ELF-1 (cell line): ENCODE data around the gene LRRC23.

ENCODE experiments used
- DNase-seq: peaks from one replicate; pipeline ENCODE4 v3.0.0-alpha.2; 2016; ENCODE audit warnings: low read depth, low spot score

Gene LRRC23

DNA sequence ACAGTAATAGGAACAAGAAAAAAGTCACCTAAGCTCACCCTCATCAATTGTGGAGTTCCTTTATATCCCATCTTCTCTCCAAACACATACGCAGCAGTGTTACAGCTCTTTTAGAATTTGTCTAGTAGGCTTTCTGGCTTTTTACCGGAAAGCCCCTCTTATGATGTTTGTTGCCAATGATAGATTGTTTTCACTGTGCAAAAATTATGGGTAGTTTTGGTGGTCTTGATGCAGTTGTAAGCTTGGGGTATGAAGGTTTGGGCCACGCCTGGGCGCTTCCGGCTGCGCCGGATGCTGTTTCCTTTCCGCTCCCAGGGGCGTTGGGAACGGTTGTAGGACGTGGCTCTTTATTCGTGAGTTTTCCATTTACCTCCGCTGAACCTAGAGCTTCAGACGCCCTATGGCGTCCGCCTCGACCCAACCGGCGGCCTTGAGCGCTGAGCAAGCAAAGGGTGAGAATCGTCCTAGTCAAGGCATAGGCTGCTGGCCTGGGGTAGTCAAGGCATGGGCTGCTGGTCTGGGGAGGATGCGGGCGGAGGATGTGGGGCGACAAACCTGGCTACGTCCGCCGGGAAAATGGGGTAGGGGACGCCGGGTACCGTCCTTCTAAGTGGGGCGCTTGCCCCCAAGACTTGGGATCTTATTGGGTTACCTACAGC, 39.2 kb downstream of the LRRC23 start, which contains the start of the genes C12orf57 and RNU7-1:
C12orf57 (plus strand) TSS at position 301 of the 659 bp plus-strand sequence; CDS start at position 401, 100 bp downstream.
RNU7-1 (plus strand) TSS at position 95 of the 659 bp plus-strand sequence.
- DNase-seq, result peak; percentile 99

DNA sequence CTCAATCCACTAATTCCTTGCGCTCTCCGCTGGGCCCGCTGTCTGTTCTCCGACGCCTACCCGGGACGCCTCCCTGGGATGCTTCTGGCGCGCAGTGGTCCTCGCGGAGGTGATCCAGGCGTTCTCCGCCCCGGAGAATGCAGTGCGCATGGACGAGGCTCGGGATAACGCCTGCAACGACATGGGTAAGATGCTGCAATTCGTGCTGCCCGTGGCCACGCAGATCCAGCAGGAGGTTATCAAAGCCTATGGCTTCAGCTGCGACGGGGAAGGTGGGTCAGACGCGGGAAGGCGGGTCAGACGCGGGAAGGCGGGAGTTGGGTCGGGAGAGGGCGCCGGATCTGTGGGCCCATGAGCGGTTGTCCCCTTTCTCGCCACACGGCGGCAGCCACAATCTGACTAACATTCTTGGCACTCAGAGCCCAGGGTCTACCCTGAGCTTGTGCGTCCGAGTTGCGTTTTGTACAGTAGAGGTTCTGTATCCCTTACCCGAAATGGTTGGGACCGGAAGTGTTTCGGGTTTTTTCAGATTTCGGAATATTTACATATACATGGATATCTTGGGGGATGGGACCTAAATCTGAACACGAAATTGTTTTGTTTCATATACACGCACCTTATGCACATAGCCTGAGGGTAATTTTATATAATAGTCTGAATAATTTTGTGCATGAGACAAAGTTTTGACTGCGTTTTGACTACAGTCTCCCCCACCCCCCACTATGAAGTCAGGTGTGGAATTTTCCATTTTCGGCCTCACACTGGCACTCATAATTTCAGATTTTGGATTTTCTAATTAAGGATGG, 40.0 kb downstream of the LRRC23 start:
- peak; percentile 96 for DNase-seq

GRCh38 chr12:6945613-6946012, 41.0 kb downstream of the LRRC23 start:
- DNase-seq, result no peak

DNA sequence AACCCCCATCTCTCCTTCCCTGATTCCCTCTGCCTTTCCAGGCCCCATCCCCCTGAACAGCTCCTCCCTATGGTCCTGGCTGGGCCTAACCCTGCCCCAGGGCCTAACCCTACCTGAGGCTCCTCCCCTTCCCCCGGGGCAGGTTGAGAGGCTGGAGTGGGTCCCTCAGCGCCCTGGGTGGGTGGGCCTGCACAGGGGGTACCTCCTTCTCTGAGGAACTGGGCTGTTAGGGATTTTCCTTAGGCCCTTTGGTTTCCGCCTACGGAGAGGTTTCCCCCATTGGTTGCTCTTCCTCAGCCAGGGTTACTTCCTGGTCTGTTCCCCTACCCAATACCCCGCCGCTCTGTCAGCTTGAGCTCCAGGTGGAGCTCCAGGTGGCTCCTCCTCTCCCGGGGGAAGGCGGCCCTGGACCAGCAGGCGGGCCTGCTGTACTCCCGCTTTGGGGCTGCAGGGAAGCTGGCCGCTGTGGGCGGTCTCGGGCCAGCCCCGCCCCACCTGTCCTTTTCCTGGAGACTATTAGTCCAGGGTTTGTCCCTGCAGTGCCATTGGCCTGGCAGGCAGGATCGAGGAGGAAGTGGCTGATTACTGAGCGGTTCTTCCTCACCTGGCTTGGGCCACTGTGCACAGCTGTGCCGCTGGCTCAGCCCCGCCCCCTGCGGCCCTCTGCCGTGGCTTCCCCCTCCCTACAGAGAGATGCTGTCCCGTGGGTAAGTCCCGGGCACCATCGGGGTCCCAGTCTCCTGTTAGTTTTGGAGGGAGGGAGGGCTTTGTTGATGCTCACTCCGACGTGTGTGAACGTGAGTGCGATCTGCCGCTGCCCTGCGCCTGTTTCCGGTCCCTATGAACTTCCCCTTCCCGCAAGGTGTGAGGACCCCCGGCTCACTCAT, 41.7 kb downstream of the LRRC23 start:
- peak; percentile 98 for DNase-seq

DNA sequence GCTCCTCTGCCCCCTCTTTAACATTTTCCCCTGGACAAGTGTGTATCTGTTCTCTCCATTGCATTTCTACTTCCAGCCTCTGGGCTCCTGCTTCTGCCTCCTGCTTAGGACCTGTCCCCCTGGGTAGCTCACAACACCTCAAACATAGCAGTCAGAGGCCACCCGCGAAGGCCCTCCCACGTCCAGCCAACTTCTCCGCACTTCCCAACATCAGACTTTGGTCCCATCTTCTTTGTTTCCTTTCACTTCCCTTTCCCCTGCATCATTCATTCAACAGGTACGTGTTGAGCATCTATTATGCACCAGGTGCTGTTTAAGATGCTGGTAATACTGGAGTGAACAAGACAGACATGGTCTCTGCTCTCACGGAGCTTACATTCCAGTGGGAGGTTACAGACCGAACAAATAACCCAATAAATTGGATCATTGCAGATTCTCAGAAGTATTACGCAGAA, 42.3 kb downstream of the LRRC23 start:
- no peak for DNase-seq

GRCh38 chr12:6947615-6948014, 43.0 kb downstream of the LRRC23 start:
- DNase-seq, result no peak

- DNase-seq, result no peak
These were observed 44.4 kb downstream of the LRRC23 start for GRCh38 chr12:6948873-6949594.

DNA sequence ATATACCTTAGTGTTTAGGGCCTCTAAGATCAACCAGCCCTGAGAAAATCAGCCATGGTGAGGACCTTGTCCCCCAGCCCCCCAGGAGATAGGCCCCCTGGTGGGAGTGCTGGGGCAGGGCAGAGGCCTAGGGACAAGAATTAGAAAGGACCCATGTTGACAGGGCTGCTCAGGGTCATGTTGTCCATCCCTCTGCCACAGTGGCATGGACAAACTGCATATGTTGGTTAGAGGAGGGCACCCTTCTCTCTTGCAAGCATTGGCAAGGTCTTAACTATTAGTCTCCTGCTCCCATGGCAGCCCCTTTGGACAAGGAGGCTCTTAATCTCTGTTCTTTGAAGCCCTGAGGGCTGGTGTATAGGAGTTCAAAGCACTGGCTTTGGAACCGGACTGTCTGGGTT, 45.8 kb downstream of the LRRC23 start:
- DNase-seq, result peak; percentile 39

- DNase-seq, result no peak
These were observed 46.4 kb downstream of the LRRC23 start, which contains the start of gene PTPN6 for GRCh38 chr12:6950811-6951540. Gene PTPN6 (plus strand): TSS chr12:6951356. CDS start chr12:6951513, 157 bp downstream.

DNA sequence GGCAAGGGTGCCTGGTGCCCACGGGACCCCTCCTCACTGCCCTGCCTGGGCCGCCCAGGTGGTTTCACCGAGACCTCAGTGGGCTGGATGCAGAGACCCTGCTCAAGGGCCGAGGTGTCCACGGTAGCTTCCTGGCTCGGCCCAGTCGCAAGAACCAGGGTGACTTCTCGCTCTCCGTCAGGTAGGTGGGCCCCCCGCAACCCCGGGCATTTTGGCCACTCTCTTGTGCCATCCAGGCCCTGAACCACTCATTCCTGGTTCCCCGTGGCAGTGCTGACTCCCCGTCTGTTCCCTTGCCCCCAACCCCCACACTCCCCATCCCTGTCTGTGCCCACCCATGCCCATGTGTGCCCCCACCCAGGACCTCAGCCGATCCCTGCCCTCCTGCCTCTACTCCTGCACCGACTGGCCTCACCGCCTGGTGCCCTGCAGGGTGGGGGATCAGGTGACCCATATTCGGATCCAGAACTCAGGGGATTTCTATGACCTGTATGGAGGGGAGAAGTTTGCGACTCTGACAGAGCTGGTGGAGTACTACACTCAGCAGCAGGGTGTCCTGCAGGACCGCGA, 47.0 kb downstream of the LRRC23 start:
- no peak for DNase-seq

DNA sequence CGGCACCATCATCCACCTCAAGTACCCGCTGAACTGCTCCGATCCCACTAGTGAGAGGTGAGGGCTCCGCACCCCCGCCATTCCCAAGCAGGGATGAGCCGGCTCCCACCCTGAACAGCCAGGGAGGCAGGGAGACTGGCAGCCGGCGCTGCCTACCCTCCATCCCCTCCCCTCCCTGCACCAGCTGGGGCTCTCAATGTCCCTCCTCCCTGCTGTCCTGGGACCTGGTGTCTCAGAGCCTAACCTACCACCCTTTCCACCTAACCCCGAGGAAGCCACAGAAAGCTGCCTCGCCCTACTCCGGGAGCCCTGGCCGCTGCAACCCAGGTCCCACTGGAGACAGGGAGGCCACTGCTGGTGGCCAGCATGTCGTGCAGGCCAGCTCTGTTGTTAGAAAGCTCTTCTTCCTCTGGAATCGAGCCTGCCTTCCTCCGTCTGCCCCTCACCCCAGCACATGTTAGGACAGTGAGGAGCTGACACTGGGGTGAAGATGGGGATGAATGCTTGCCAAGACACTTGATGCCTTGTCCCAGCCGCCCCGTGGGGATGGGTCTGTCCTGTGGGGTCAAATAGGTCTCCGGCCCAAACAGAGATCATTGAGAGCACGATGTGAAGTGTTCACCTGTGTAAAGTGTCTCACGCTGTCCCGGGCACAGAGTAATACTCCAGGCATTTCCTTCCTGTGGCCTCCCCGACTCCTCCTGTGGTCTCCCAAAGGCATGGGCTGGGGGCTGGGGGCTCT, 47.7 kb downstream of the LRRC23 start:
- DNase-seq, result no peak

GRCh38 chr12:6952863-6953441, 48.3 kb downstream of the LRRC23 start:
- DNase-seq, result no peak

DNA sequence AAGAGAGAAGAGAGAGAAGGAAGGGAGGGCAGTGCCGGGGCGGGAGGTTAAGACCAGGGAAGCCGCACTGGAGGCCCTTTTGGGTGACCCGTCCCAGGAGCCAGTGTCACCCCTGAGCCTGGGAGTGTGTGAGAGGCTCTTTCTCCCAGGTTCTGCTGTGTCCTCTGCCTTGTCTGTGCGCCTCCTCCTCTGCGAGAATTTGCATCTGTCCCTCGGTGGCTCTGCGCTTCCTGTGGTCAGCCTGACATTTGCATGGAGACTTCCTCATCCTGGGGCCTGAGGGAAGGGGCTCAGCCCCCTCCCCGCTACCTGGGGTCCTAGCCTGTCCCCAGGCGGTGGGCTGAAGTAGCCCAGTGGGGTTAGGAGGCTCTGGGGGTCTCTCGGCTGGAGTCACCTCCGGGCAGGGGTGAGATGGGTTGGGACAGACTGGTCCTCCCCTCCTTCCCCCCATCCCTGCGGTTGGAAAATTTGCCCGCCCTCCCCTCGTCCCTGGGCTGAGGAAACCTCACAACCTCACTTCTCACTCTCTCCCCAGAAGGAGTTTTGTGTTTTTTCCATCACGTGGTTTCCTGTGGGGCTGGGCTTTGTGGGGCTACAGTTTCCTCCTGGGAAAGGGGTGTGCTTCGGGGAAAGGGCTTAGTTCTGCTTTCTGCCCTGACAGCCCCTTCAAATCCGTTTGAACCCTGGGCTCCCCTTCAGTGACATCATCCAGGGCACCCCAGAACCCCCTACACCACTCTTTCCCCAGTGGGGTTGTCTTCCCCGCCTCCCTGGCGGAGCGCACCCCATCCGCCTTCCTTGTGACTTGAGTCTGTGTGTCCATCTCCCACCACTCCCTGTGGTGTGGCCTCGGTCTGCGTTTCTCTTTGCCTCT, 49.1 kb downstream of the LRRC23 start:
- DNase-seq, result no peak

DNA sequence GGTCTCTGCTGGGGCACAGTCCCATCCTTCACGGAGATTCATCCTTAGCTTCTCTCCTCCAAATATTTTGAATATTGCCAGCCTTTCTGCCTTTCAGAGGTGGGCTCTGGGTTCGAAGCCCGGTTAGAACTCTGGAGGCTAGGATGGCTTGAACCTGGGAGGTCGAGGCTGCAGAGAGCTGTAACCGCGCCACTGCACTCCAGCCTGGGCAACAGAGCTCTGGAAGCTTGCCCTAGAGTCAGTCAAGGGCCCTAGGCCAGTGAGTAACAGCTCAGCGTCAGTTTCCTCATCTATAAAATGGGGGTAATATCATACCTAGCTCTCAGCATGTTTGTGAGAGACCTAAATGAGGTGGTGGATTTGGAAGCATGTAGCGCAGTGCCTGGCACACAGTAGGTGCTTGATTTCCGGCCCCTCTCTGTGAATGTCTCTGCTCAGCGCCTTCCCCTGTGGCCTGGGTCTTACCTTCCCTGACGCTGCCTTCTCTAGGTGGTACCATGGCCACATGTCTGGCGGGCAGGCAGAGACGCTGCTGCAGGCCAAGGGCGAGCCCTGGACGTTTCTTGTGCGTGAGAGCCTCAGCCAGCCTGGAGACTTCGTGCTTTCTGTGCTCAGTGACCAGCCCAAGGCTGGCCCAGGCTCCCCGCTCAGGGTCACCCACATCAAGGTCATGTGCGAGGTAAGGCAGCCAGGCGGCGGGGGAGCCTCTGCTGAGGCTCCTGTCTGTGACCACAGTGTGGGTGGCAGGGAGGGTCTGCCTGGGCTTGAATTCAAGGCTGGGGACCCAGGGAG, 49.9 kb downstream of the LRRC23 start:
- no peak for DNase-seq

DNA sequence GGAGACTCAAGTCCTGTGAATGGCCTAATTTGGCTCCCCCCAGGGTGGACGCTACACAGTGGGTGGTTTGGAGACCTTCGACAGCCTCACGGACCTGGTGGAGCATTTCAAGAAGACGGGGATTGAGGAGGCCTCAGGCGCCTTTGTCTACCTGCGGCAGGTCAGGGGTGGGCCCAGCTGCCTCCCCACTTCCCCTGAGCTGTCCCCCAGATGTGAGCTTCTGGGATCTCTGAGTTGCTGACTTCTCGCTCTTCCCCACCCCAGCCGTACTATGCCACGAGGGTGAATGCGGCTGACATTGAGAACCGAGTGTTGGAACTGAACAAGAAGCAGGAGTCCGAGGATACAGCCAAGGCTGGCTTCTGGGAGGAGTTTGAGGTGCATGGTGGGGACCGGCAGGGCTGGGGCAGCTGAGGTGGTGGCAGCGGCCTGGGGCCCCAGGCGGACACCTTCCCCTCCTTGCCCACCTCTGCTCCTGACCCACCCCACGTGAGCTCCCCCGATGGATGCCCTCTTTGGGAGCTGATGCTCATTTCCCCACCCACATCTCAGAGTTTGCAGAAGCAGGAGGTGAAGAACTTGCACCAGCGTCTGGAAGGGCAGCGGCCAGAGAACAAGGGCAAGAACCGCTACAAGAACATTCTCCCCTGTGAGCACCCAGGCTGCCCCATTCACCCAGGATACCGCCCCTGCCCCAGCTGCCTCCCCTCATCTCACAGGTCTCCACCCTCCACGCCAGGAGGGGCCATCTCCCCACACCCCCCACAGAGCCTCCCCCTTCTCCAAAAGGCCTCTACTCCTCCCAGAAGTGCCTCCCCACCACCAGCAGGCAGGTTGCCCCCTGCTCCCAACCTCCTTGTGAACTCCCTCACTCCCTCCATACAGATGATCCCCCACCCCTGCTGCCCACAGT, 50.7 kb downstream of the LRRC23 start:
- DNase-seq, result no peak
